Bronchial epithelial cell (primary cell): ENCODE results near the gene PIK3IP1. TPM values are rescaled to one million over a fixed set of nuclear protein-coding genes. Genes with fewer than 3 reads are reported as not detected.
A peak's percentile ranks its signal among the peaks of the same experiment; 100 is the strongest.
"Not testable (repeated sequence)": the region's sequence is repeated elsewhere in the genome, so short reads cannot be mapped to it uniquely, and the experiment has no call there.

Source experiments
- DNase-seq: peaks from one replicate; pipeline ENCODE4 v3.0.0-alpha.2; 2010; ENCODE audit warnings: low read depth
- FAIRE-seq: peaks from 2 replicates; lab custom pipeline; 2011; peaks lifted over from hg19 to GRCh38; lab: Jason Lieb, UNC
- H3K27me3 ChIP-seq: 2 replicates; pipeline ENCODE4 v1.5.1; 2011; ENCODE audit warnings: low read length; ENCODE audit not compliant: control insufficient read depth, insufficient read depth
- H3K36me3 ChIP-seq: 2 replicates; pipeline ENCODE4 v1.5.1; 2011; ENCODE audit warnings: low read length; ENCODE audit not compliant: control insufficient read depth, insufficient read depth
- H3K4me3 ChIP-seq: 2 replicates; pipeline ENCODE4 v1.5.1; 2011; ENCODE audit warnings: mild to moderate bottlenecking, low read depth, low read length, control low read depth
- total RNA-seq: library from RNA; depleted of rRNA; stranded (reverse); fragments of >200 nt; gene quantifications from 2 replicates; pipeline ENCODE4 v1.2.1, GENCODE V29; 2014
- TF ChIP-seq, protein P1 (sequence below): IDR thresholded peaks from 2 replicates; pipeline ENCODE4 v1.5.1; 2011; ENCODE audit warnings: mild to moderate bottlenecking, moderate library complexity, low read length, control low read depth, inconsistent platforms; ENCODE audit not compliant: insufficient read depth, severe bottlenecking

Gene PIK3IP1
- total RNA-seq, 1 donor from 2014 or later: 6.3 TPM

DNA sequence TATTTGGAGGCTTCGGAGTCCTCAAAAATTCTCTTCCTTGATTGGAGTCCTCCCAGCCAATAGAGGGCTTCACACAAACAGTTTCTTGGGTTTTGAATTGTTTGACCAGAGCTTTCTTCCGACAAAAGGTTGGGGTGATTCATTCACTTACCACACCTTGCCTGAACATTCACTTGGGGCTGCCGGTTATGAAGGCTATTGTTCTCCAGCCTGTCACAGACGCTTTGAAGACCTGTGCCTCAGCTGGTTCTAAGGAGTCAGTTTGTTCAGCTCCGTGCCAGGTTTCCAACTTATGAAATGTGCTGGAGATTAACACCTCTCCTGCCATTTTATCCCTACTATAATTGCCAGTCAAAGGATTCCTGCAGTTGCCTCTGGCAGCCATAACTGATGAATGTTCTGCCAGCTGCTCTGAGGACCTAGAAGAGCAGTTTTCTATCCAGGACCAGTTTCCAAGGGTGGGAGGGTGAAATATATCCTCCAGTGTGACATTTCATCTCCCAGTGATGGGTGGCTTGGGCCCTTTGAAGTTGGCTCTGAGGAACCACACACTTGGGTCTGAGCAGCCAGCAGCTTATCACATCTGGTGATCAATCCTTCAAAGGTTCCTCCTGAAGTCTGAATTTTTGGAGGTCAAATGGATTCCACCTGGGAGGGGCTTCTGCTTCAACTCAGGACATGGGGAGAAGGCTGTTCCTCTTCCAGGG, 48.8 kb downstream of the PIK3IP1 start:
- Histone ChIP-seq H3K27me3 (no peaks in the 10 kb centered on the region), H3K36me3 (no peaks in the 10 kb centered on the region), H3K4me3 (no peak overlapping the region)
- TF ChIP-seq, protein P1, sequence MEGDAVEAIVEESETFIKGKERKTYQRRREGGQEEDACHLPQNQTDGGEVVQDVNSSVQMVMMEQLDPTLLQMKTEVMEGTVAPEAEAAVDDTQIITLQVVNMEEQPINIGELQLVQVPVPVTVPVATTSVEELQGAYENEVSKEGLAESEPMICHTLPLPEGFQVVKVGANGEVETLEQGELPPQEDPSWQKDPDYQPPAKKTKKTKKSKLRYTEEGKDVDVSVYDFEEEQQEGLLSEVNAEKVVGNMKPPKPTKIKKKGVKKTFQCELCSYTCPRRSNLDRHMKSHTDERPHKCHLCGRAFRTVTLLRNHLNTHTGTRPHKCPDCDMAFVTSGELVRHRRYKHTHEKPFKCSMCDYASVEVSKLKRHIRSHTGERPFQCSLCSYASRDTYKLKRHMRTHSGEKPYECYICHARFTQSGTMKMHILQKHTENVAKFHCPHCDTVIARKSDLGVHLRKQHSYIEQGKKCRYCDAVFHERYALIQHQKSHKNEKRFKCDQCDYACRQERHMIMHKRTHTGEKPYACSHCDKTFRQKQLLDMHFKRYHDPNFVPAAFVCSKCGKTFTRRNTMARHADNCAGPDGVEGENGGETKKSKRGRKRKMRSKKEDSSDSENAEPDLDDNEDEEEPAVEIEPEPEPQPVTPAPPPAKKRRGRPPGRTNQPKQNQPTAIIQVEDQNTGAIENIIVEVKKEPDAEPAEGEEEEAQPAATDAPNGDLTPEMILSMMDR: no peak
- DNase-seq (peak; percentile 93), FAIRE-seq (peak; percentile 98)

- H3K36me3 ChIP-seq: no peaks in the 10 kb centered on the region
- TF ChIP-seq, protein P1: no peak
- FAIRE-seq (no peak), DNase-seq (peak; percentile 73)
- no peak overlapping the region for H3K4me3 ChIP-seq
- H3K27me3 ChIP-seq: no peaks in the 10 kb centered on the region
Observed at GRCh38 chr22:31241936-31242335, 50.4 kb downstream of the PIK3IP1 start.

GRCh38 chr22:31241200-31241599, 51.1 kb downstream of the PIK3IP1 start:
- no peak for FAIRE-seq
- TF ChIP-seq, protein P1: no peak

DNA sequence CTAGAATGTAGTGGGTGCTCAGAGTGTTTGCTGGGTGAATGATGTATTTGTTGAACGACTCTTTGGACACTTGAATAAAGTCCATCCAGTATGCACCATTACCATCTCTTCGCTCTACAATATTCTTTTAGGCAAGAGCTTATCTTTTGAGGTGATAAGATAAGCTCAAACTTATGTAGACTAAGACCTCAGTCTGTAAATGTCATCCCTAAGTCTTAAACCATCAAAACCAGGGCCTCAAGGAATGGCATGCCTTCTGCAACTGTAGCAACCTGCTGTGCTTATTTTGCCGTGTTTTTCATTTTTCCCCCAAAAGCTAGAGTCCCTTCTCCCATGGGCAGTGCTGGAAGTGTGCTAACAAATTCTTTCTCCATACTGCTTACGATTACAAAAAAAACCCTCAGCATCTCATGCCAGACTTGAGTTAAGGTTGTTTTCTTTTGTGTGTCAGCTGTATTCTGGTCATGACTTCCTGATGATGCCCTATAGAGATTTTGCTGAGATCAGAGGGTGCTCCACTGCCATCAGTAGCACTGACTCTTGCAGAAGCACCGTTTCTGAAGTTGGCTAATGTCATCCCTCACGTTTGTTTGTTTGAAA, 52.4 kb downstream of the PIK3IP1 start:
- DNase-seq (no peak), FAIRE-seq (no peak)
- TF ChIP-seq, protein P1: no peak
- no peaks in the 10 kb centered on the region for H3K27me3 ChIP-seq
- no peak overlapping the region for H3K4me3 ChIP-seq
- H3K36me3 ChIP-seq: no peaks in the 10 kb centered on the region

More at GRCh38 chr22:31241200-31241599, 51.1 kb downstream of the PIK3IP1 start:
- no peaks in the 10 kb centered on the region for H3K36me3 ChIP-seq
- DNase-seq: no peak
- no peak overlapping the region for H3K4me3 ChIP-seq
- H3K27me3 ChIP-seq: no peaks in the 10 kb centered on the region

- TF ChIP-seq, protein P1: no peak
- DNase-seq (no peak), FAIRE-seq (no peak)
- H3K27me3 ChIP-seq: no peaks in the 10 kb centered on the region
- H3K4me3 ChIP-seq: no peak overlapping the region
- no peaks in the 10 kb centered on the region for H3K36me3 ChIP-seq
Observed at GRCh38 chr22:31238057-31238456, 54.2 kb downstream of the PIK3IP1 start.

DNA sequence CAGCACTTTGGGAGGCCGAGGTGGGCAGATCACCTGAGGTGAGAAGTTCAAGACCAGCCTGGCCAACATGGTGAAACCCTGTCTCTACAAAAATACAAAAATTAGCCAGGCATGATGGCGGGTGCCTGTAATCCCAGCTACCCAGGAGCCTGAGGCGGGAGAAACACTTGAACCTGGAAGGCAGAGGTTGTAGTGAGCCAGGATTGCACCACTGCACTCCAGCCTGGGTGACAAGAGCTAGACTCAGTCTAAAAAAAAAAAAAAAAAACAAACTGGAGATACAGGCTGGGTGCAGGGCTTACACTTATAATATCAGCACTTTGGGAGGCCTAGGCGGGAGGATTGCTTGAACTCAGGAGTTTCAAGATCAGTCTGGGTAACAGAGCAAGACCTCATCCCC, 56.2 kb downstream of the PIK3IP1 start:
- not testable (repeated sequence) for H3K27me3 ChIP-seq, H3K4me3 ChIP-seq, DNase-seq, FAIRE-seq, H3K36me3 ChIP-seq
